ENCODE data around the gene EMILIN2.

Gene EMILIN2

GRCh38 chr18:2879889-2880288 is 33.1 kb downstream of the EMILIN2 start:
- no peak for DNase-seq

- DNase-seq = no peak
These were observed 33.7 kb downstream of the EMILIN2 start for GRCh38 chr18:2880473-2880872.

GRCh38 chr18:2881088-2881839 is 34.5 kb downstream of the EMILIN2 start:
- DNase-seq = no peak

GRCh38 chr18:2881840-2882195 is 35.0 kb downstream of the EMILIN2 start:
- no peak for DNase-seq

GRCh38 chr18:2882201-2882600 is 35.4 kb downstream of the EMILIN2 start:
- no peak for DNase-seq

- peak; percentile 53 to 63 for DNase-seq
These were observed 36.4 kb downstream of the EMILIN2 start for GRCh38 chr18:2883076-2883735.

GRCh38 chr18:2884706-2885285 is 38.0 kb downstream of the EMILIN2 start:
- no peak for DNase-seq

GRCh38 chr18:2887470-2887869 is 40.7 kb downstream of the EMILIN2 start:
- no peak for DNase-seq

- no peak for DNase-seq
These were observed 43.0 kb downstream of the EMILIN2 start for GRCh38 chr18:2889761-2890192.

- DNase-seq = no peak
These were observed 43.8 kb downstream of the EMILIN2 start for GRCh38 chr18:2890606-2891005.

GRCh38 chr18:2891526-2892431 is 45.0 kb downstream of the EMILIN2 start:
- DNase-seq = no peak

GRCh38 chr18:2893056-2893455 is 46.2 kb downstream of the EMILIN2 start:
- no peak for DNase-seq

GRCh38 chr18:2893676-2894075 is 46.9 kb downstream of the EMILIN2 start:
- DNase-seq = no peak

- DNase-seq = no peak
These were observed 47.5 kb downstream of the EMILIN2 start for GRCh38 chr18:2894131-2894840.

- no peak for DNase-seq
These were observed 48.1 kb downstream of the EMILIN2 start for GRCh38 chr18:2894841-2895370.

GRCh38 chr18:2895391-2895790 is 48.6 kb downstream of the EMILIN2 start:
- no peak for DNase-seq

GRCh38 chr18:2896990-2897389 is 50.2 kb downstream of the EMILIN2 start:
- no peak for DNase-seq

- DNase-seq = no peak
These were observed 50.8 kb downstream of the EMILIN2 start for GRCh38 chr18:2897448-2898185.

- no peak for DNase-seq
These were observed 51.4 kb downstream of the EMILIN2 start for GRCh38 chr18:2898186-2898640.

GRCh38 chr18:2900684-2901422 is 54.0 kb downstream of the EMILIN2 start:
- no peak for DNase-seq

All from activated CD4-positive, alpha-beta T cell treated with anti-CD3 and anti-CD28 coated beads, Interleukin-2, amount 50 U/mL, for 48 hours (primary cell).